ENCODE measurements around the gene ZNF160. TPM values are rescaled to one million over a fixed set of nuclear protein-coding genes. Genes with fewer than 3 reads are reported as not detected.

ZNF160 gene
- total RNA-seq, result 62.3 TPM

DNA sequence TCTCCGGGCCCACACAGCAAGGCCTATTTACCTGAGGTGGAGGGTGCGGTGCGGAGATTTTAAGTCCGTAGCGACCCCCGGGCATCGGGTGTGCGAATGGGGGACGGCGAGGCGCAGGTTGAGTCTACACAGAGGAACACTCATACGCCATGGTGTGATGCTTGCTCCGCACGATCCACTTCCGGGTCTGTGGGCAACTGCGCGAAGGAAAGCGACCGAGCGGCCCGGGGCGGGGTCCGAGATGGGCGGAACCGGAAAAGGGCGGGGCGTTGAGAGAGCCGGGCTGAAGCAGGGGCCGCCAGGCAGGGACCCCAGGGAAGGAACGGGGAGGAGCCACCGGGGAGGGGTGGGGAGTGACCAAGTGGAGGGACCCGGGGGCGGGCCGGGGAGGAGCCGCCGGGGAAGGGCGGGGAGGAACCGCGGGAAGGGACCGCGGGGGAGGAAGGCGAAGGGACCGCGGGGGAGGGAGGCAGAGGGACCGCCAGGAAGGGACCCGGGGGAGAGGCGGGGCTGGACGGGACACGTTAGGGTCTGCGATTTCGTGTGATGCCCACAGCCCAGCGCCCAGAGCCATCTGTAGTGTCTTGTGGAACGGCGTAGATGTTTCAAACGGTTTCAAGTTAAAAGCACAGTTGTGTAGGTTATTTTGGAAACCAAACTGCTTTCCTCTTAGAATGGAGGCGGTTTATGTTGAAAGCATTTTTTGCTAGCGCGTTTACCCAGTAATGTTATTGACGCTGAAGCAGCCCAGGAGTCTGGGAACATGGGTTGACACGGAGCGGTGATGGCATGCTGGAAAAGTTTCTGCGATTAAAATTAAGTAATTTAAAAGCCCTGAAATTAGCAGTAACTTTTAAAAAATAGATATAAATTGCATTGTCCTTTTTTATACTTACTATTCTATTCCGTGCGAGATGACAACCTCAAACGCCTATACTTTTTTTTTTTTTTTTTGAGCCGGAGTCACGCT lies at the start of gene ZNF160:
Gene ZNF160 (minus strand): TSS at position 189 of the 970 bp plus-strand sequence. CDS start 17,146 bp downstream, outside the sequence.

GRCh38 chr19:53132141-53132991 lies 29.1 kb upstream of the ZNF160 start, which contains the start of gene ZNF415:
Gene ZNF415 (minus strand): TSS chr19:53132910. CDS start chr19:53122676, 10,234 bp downstream.

Other genes starting within 250 kb of the ZNF160 start
- 53.8 TPM for gene ZNF468, start 245.8 kb downstream of the ZNF160 start, total RNA-seq
- 38.2 TPM for gene ZNF320, start 205.8 kb downstream of the ZNF160 start, total RNA-seq
- gene ZNF888, start 180.0 kb downstream of the ZNF160 start, total RNA-seq, result 5.0 TPM
- gene ZNF816, start 140.5 kb downstream of the ZNF160 start, total RNA-seq, result 6.9 TPM
- not detected for gene ERVV-1, start 89.5 kb downstream of the ZNF160 start, total RNA-seq
- gene ERVV-2, start 58.7 kb downstream of the ZNF160 start, total RNA-seq, result not detected
- 32.2 TPM for gene ZNF415, start 29.5 kb upstream of the ZNF160 start, total RNA-seq
- gene ZNF347, start 55.6 kb upstream of the ZNF160 start, total RNA-seq, result 25.7 TPM
- gene ZNF665, start 89.9 kb upstream of the ZNF160 start, total RNA-seq, result 10.0 TPM
- 45.7 TPM for gene ZNF677, start 151.5 kb upstream of the ZNF160 start, total RNA-seq
- gene VN1R2, start 154.9 kb upstream of the ZNF160 start, total RNA-seq, result not detected
- gene VN1R4, start 164.3 kb upstream of the ZNF160 start, total RNA-seq, result not detected
- 21.3 TPM for gene ZNF845, start 230.3 kb upstream of the ZNF160 start, total RNA-seq